D341Med (cell line): ENCODE measurements around the gene TMEM63B.
"Not testable (repeated sequence)": the region's sequence is repeated elsewhere in the genome, so short reads cannot be mapped to it uniquely, and the experiment has no call there.

Experiments used
- DNase-seq: peaks from one replicate; pipeline ENCODE4 v3.0.0; 2012; ENCODE audit warnings: low spot score

The TMEM63B gene

DNA sequence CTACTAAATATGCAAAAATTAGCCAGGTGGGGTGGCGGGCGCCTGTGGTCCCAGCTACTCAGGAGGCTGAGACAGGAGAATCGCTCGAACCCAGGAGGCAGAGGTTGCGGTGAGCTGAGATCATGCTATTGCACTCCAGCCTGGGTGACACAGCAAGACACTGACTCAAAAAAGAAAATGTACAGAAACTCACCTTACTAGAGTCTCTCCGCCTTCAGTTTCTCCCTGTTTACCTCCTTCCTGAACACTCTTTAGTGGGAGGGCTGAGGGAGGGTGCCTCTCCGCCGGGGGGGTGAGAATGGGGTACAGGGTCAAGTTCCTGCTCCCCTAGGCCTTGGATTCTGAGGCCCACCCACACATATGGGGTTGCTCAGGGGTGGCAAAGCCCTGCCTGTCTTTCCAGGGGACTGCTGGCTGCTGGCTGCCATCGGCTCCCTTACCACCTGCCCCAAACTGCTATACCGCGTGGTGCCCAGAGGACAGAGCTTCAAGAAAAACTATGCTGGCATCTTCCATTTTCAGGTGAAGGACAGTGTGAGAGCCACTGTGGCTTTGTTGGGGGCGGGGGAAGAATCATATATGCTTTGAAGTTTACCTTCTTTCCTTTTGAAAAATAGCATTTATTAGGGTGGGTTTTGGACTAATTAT, 44.7 kb downstream of the TMEM63B start:
- DNase-seq, result no peak

DNA sequence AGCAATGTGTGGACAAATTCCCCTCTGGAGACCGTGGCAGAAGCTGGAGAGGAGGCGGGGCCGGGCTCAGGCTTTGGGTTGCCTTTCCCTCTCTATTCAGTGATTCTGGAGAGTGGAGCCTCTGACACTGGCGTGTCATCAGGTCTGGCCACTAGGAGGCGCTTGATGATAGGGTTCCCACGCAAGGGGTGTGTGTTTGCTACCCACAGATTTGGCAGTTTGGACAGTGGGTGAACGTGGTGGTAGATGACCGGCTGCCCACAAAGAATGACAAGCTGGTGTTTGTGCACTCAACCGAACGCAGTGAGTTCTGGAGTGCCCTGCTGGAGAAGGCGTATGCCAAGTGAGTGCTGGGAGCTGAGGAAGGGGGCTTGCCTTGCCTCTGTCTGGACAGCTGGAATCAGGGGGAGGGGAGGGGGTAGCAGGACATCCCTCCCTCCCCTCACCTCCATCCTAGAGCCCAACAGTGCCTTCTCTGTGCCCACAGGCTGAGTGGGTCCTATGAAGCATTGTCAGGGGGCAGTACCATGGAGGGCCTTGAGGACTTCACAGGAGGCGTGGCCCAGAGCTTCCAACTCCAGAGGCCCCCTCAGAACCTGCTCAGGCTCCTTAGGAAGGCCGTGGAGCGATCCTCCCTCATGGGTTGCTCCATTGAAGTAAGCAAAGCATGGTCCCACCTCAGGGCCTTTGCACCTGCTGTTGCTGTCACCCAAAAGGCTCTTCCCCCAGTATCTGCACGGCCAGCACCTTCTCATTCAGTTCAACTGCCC, 45.6 kb downstream of the TMEM63B start:
- DNase-seq, result peak; percentile 89

GRCh38 chr6:44176130-44176761, 48.9 kb downstream of the TMEM63B start:
- DNase-seq, result peak; percentile 15

GRCh38 chr6:44176762-44177509, 49.6 kb downstream of the TMEM63B start:
- peak; percentile 21 for DNase-seq

DNA sequence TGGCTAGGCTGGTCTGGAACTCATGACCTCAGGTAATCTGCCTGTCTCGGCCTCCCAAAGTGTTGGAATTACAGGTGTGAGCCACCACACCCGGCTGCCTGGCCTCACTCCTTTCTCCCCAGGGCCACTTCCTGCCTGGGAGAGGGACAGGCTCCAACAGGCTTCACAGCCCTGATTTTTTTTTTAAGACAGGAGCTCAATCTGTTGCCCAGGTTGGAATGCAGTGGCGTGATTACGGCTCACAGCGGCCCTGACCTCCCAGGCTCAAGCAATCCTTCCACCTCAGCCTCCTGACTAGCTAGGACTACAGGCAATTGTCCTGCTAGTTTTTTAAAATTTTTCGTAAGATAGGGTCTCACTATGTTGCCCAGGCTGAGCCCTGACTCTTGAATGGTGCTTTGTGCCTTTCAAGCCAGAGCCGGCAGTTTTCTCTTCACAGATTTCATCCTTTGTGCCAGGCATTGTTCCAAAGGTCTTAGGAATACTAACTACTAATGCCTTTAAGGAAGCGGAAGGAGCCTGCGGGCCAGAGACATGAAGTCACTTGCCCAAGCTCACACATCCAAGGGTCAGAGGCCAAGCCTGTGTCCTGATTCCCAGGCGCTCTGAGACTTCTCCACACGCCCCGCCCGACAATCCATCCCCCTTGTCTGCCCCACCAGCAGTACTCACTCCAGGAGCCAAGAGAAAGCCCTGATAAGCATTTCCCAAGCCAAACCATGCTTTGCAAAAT, 50.5 kb downstream of the TMEM63B start:
- no peak for DNase-seq

DNA sequence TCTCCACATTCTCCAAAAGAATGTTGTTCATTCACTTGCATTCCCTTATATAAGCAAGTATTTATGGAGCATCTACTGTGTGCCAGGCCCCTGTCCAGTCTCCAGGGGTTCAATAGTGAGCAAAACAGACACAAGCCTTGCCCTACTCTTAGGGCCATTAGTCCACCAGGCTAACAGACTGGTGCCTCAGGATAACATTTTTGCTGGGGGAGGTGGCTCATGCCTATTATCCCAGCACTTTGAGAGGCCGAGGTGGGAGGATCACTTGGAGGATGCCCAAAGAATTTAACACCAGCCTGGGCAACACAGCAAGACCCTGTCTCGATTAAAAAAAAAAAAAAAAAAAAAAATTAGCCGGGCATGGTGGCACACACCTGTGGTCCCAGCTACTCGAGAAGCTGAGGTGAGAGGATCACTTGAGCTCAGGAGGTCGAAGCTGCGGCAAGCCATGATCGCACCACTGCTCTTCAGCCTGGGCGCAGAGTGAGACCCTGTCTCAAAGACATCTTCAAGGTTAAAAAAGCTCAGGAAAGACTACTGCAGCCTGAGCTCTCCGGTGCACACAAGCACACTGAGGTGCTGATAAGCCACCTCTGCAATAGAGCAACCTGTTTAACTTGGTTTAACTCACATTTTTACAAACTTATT, 51.2 kb downstream of the TMEM63B start:
- DNase-seq, result no peak

GRCh38 chr6:44179072-44179536, 51.8 kb downstream of the TMEM63B start:
- DNase-seq, result no peak

- peak; percentile 17 for DNase-seq
These were observed 52.3 kb downstream of the TMEM63B start for GRCh38 chr6:44179648-44180047.

DNA sequence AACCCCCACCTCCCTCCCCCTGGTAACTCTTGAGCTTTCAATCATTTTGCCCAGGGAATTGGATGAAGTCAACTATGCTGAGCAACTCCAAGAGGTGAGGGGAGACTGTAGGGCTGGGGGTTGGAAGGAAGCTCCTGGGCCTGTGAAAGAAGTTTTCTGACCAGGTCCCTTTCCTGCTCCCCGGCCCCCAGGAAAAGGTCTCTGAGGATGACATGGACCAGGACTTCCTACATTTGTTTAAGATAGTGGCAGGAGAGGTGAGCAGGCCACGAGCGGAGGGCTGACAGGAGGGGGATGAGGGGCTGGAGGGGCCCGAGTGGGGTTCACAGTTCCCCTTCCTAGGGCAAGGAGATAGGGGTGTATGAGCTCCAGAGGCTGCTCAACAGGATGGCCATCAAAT, 53.1 kb downstream of the TMEM63B start:
- DNase-seq, result no peak

DNA sequence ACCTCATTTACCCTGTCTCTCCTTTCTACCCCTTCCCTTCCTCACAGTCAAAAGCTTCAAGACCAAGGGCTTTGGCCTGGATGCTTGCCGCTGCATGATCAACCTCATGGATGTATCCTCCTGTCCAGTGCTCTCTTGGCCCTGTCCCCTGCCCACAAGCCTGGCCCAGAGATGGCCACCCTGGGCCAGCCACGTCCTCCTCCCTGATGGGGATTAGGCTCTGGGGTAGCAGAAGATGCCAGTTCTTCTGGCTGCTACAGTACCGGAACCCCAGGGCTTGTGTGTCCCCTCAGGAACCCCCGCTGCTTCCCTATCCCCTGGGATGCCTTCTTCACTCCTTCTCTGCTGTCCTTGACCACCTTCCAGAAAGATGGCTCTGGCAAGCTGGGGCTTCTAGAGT, 53.5 kb downstream of the TMEM63B start:
- peak; percentile 29 for DNase-seq

- not testable (repeated sequence) for DNase-seq
These were observed 54.4 kb downstream of the TMEM63B start for GRCh38 chr6:44181784-44182183.

- no peak for DNase-seq
These were observed 55.6 kb downstream of the TMEM63B start for GRCh38 chr6:44182911-44183390.

GRCh38 chr6:44183783-44184182, 56.4 kb downstream of the TMEM63B start:
- DNase-seq, result no peak

DNA sequence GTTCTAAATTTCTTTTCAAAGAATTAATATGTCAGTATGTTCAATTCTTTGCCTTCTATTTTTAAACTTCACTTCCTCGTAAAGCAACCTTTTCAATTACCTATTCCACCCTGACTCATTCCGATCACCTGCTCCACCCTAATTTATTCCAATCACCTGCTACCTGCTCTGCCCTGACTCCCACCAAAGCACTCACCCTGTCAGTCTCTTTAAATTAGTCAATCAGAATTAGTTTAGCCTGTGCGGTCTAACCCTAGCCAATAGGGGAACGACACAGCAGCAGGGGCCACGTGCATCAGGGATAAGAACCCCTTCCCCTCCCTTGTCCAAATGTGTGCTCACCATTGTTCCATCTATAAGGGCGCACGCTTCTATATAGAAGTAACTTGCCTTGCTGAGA, 58.0 kb downstream of the TMEM63B start:
- not testable (repeated sequence) for DNase-seq

- peak; percentile 31 for DNase-seq
These were observed 58.7 kb downstream of the TMEM63B start for GRCh38 chr6:44185953-44186634.

- DNase-seq, result no peak
These were observed 59.3 kb downstream of the TMEM63B start for GRCh38 chr6:44186635-44187025.

GRCh38 chr6:44188819-44189218, 61.5 kb downstream of the TMEM63B start:
- no peak for DNase-seq

- DNase-seq, result no peak
These were observed 61.9 kb downstream of the TMEM63B start for GRCh38 chr6:44189257-44189656.

- no peak for DNase-seq
These were observed 63.4 kb downstream of the TMEM63B start for GRCh38 chr6:44190715-44191114.

- DNase-seq, result peak; percentile 20
These were observed 65.2 kb downstream of the TMEM63B start for GRCh38 chr6:44192428-44193041.
